H1 (cell line): Measurements from ENCODE around the gene RAD51B. TPM values are rescaled to one million over a fixed set of nuclear protein-coding genes. Genes with fewer than 3 reads are reported as not detected.

ENCODE experiments used
- ATF3 ChIP-seq: IDR thresholded peaks from 2 replicates; pipeline ENCODE4 v1.6.1; 2011; ENCODE audit warnings: low read depth, mild to moderate bottlenecking, low read length; ENCODE audit not compliant: insufficient read depth
- EP300 ChIP-seq, 2 experiments: IDR thresholded peaks; 1 replicate in 1 of 2; 2 replicates in 1 of 2; pipeline ENCODE4 v1.6.1; 2011 to 2012; ENCODE audit warnings: low read depth in 2 of 2, low read length in 2 of 2, mild to moderate bottlenecking in 2 of 2, borderline replicate concordance in 1 of 2, inconsistent platforms in 1 of 2, moderate library complexity in 1 of 2
- MAFK ChIP-seq: IDR thresholded peaks from 2 replicates; pipeline ENCODE4 v1.6.1; 2012; ENCODE audit warnings: low read depth, mild to moderate bottlenecking, improper control_type of control experiment, low read length
- POLR2AphosphoS5 ChIP-seq: IDR thresholded peaks from 2 replicates; pipeline ENCODE4 v1.6.1; 2011; ENCODE audit warnings: low read depth, low read length
- RBBP5 ChIP-seq: IDR thresholded peaks from 2 replicates; pipeline ENCODE4 v1.7.1; 2012; ENCODE audit warnings: low read depth, mild to moderate bottlenecking, inconsistent platforms, low read length, moderate library complexity, borderline replicate concordance
- RNF2 ChIP-seq: fragments of 200-900, 300-1000 bp; sonication (generic); IDR thresholded peaks from 2 replicates; pipeline ENCODE4 v1.7.1; 2016; ENCODE audit warnings: borderline replicate concordance, low read depth, mild to moderate bottlenecking, antibody characterized with exemption, low read length; ENCODE audit not compliant: poor library complexity, severe bottlenecking; ENCODE audit errors: missing control alignments
- polyA plus RNA-seq, 7 experiments: library from polyadenylated mRNA; depleted of rRNA in 3 of 7; stranded (reverse) in 5 of 7; unstranded in 2 of 7; fragments of >200 nt in 5 of 7; fragments of 200-250 nt in 2 of 7; gene quantifications; 1 replicate in 5 of 7; 2 replicates in 1 of 7; 4 replicates in 1 of 7; pipeline versions ENCODE4 v1.2.1 to v1.2.3, GENCODE V29; 2011 to 2013; ENCODE audit warnings: missing spikeins in 2 of 7, mixed read lengths in 2 of 7
- total RNA-seq: library from RNA; stranded (reverse); fragmentation: NEBNext Ultra II Directional; extraction: Animal tissue kit (Norgen Biotek cat#: 25700); gene quantifications from 2 replicates; pipeline ENCODE4 v1.2.1, GENCODE V29; 2021
- TF ChIP-seq, protein P1 (sequence below): IDR thresholded peaks from 2 replicates; pipeline ENCODE4 v1.6.1; 2012; ENCODE audit warnings: low read length, inconsistent platforms

RAD51B gene
- total and polyA plus RNA-seq, 2 of the 8 experiments (the other 6 are each of a cell fraction or from before 2014, with no cell fraction given) = 3.9 to 14.9 TPM

DNA sequence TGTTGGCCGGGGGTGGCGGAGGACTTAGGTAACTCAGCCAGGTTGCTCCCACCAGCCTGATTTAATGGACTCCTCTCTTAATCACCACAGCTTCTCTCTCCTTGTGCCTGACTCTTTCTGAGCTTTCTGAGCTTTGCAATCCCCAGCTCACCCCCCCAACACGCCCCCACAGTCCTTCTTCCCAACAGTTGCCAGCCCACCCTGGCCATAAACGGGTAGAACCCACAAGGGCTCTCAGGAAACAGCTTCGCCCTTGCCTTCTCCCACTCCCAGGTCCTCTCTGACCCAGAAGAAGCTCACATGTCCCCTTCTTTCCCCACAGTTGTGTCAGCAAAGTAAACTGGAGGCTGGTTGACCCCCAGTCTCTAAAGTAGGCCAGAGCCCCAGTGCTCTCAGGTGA lies 940.4 kb downstream of the RAD51B start (continued):
- TF ChIP-seq RNF2 = no peak
- TF ChIP-seq MAFK = no peak
- TF ChIP-seq EP300 (IDR thresholded peaks at IDR 0.05; ENCODE audit: borderline replicate concordance in 1 of 2, low read depth in 2 of 2, low read length in 2 of 2) = no peak
- TF ChIP-seq ATF3 = no peak
- TF ChIP-seq, protein P1, sequence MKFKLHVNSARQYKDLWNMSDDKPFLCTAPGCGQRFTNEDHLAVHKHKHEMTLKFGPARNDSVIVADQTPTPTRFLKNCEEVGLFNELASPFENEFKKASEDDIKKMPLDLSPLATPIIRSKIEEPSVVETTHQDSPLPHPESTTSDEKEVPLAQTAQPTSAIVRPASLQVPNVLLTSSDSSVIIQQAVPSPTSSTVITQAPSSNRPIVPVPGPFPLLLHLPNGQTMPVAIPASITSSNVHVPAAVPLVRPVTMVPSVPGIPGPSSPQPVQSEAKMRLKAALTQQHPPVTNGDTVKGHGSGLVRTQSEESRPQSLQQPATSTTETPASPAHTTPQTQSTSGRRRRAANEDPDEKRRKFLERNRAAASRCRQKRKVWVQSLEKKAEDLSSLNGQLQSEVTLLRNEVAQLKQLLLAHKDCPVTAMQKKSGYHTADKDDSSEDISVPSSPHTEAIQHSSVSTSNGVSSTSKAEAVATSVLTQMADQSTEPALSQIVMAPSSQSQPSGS = no peak
- TF ChIP-seq POLR2AphosphoS5 = no peak
- no peak for TF ChIP-seq RBBP5
